Peyer's patch (tissue), 4 donors: ENCODE measurements around the gene NOP14.

Source experiments
- CTCF ChIP-seq, 6 experiments: fragments of 450-650 bp in 4 of 6; fragments of 200-600 bp in 2 of 6; sonication (generic) in 1 of 6; IDR thresholded peaks; one replicate each; pipeline ENCODE4 v1.5.1; 2017 to 2019; ENCODE audit warnings: antibody characterized with exemption in 6 of 6, mild to moderate bottlenecking in 3 of 6, moderate library complexity in 1 of 6
- POLR2A ChIP-seq, 2 donors: fragments of 450-650 bp; IDR thresholded peaks; one replicate each; pipeline ENCODE4 v1.5.1; 2017; ENCODE audit warnings: antibody characterized with exemption in 2 of 2, mild to moderate bottlenecking in 2 of 2, moderate library complexity in 2 of 2

- TF ChIP-seq CTCF (IDR thresholded peaks at IDR 0.05) (no peak), POLR2A (IDR thresholded peaks at IDR 0.05) (no peak)
Observed at GRCh38 chr4:2925496-2925895, 37.7 kb downstream of the NOP14 start.
